ENCODE measurements around the gene NLRP9. TPM values are rescaled to one million over a fixed set of nuclear protein-coding genes. Genes with fewer than 3 reads are reported as not detected.
"Not testable (repeated sequence)": the region's sequence is repeated elsewhere in the genome, so short reads cannot be mapped to it uniquely, and the experiment has no call there.

Gene NLRP9
- total RNA-seq (2014; rRNA removed; shearing (Covaris generic)) = not detected in 2 replicates

- no peak for DNase-seq (ENCODE audit: low spot score)
Measured at GRCh38 chr19:55738302-55738701, at the start of gene NLRP9. Gene NLRP9, minus strand, starts transcription at chr19:55738402. Its CDS starts 28 bp downstream, at chr19:55738374.

GRCh38 chr19:55781112-55781511, 42.9 kb upstream of the NLRP9 start:
- DNase-seq (ENCODE audit: low spot score) = no peak

DNA sequence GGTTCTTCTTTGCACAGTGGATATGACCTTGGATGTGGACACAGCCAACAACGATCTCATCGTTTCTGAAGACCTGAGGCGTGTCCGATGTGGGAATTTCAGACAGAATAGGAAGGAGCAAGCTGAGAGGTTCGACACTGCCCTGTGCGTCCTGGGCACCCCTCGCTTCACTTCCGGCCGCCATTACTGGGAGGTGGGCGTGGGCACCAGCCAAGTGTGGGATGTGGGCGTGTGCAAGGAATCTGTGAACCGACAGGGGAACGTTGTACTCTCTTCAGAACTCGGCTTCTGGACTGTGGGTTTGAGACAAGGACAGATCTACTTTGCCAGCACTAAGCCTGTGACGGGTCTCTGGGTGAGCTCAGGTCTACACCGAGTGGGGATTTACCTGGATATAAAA, 40.1 kb upstream of the NLRP9 start:
- peak; percentile 41 for DNase-seq (ENCODE audit: low spot score)

DNA sequence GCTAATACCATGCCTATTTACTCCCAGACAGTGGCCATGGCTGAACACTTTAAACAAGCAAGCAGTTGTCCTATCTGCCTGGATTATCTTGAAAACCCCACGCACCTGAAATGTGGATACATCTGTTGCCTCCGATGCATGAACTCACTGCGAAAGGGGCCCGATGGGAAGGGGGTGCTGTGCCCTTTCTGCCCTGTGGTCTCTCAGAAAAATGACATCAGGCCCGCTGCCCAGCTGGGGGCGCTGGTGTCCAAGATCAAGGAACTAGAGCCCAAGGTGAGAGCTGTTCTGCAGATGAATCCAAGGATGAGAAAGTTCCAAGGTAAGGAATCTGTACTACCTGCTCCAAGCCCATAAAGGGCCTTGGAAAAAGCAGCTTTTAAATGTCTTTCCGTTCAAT, 39.3 kb upstream of the NLRP9 start:
- DNase-seq (ENCODE audit: low spot score) = peak; percentile 55

DNA sequence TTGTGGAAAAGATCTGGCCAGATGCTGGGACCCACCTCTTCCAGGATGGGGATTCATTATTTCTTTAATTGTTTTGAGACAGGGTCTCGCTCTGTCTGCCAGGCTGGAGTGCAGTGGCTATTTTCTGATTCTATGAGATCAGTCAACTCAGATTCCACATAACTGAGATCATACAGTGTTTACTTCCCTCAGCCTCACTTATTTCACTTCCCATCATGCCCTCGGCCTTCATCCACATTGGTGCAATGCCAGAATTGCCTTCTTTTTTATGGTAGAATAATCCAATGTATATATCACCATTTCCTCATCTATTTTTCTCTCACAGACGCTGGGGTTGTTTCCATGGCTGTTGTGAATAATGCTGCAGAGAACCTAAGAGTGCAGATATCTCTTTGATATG, 31.4 kb upstream of the NLRP9 start:
- DNase-seq (ENCODE audit: low spot score) = not testable (repeated sequence)

GRCh38 chr19:55768818-55769217, 30.6 kb upstream of the NLRP9 start, which contains the start of gene RFPL4AL1:
Gene RFPL4AL1, plus strand, starts transcription at chr19:55769118. Its CDS starts 2,687 bp downstream, at chr19:55771805.
- DNase-seq (ENCODE audit: low spot score) = not testable (repeated sequence)

DNA sequence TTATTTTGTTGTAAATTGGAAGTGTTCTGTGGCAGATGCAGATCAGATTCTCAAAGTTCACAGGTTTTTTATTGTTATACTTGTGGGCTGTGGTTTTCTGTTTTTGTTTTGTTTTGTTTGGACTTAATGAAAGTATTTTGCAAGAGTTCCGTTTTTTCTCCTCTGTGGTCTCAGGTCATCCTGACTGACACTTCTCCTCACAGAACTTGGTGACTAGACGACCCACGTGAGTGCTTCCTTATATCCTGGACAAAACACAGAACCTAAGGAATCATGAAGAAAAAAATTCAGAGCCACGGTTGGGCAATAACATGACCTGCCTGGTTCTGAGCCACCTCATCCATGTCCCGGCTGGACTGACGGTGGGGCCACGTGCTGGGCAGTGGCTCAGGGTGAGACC, 28.3 kb upstream of the NLRP9 start:
- DNase-seq (ENCODE audit: low spot score) = peak; percentile 67

- not testable (repeated sequence) for DNase-seq (ENCODE audit: low spot score)
Measured at GRCh38 chr19:55758797-55759196, 20.6 kb upstream of the NLRP9 start, which contains the start of gene RFPL4A. Gene RFPL4A, plus strand, starts transcription at chr19:55759097. Its CDS starts 2,704 bp downstream, at chr19:55761801.

DNA sequence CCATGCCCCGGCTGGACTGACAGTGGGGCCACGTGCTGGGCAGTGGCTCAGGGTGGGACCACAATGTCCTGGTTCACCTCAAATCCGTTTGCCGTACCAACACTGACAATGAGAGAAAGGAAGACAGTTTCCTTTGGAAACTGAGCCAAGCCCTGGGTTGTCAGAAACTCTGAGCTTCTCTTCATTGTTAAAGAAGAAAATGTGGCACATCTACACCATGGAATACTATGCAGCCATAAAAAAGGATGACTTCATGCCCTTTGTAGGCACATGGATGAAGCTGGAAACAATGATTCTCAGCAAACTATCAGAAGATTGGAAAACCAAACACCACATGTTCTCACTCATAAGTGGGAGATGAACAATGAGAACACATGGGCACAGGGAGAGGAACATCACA, 18.6 kb upstream of the NLRP9 start:
- not testable (repeated sequence) for DNase-seq (ENCODE audit: low spot score)

- no peak for DNase-seq (ENCODE audit: low spot score)
Measured at GRCh38 chr19:55753401-55753800, 15.2 kb upstream of the NLRP9 start.

DNA sequence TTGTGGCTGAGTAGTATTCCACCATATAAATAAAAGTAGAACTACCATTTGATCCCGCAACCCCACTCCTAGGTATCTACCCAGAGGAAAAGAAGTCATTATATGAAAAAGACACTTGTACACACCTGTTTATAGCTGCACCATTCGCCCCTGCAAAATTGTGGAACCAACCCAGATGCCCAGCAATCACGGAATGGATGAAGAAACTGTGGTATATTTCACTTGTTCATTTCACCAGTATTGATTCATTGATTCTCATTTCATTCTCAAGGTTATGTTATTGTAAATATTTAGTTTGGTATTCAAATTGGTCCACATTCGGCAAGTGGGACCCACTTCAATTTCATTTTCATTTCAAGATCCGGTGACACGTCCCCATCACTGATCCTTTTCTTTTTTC, 12.5 kb upstream of the NLRP9 start:
- DNase-seq (ENCODE audit: low spot score) = no peak

GRCh38 chr19:55730378-55730777, 7.8 kb downstream of the NLRP9 start:
- DNase-seq (ENCODE audit: low spot score) = not testable (repeated sequence)

GRCh38 chr19:55723491-55723890, 14.7 kb downstream of the NLRP9 start:
- DNase-seq (ENCODE audit: low spot score) = no peak

- no peak for DNase-seq (ENCODE audit: low spot score)
Measured at GRCh38 chr19:55720801-55721200, 17.4 kb downstream of the NLRP9 start.

- DNase-seq (ENCODE audit: low spot score) = no peak
Measured at GRCh38 chr19:55720214-55720746, 17.9 kb downstream of the NLRP9 start.

DNA sequence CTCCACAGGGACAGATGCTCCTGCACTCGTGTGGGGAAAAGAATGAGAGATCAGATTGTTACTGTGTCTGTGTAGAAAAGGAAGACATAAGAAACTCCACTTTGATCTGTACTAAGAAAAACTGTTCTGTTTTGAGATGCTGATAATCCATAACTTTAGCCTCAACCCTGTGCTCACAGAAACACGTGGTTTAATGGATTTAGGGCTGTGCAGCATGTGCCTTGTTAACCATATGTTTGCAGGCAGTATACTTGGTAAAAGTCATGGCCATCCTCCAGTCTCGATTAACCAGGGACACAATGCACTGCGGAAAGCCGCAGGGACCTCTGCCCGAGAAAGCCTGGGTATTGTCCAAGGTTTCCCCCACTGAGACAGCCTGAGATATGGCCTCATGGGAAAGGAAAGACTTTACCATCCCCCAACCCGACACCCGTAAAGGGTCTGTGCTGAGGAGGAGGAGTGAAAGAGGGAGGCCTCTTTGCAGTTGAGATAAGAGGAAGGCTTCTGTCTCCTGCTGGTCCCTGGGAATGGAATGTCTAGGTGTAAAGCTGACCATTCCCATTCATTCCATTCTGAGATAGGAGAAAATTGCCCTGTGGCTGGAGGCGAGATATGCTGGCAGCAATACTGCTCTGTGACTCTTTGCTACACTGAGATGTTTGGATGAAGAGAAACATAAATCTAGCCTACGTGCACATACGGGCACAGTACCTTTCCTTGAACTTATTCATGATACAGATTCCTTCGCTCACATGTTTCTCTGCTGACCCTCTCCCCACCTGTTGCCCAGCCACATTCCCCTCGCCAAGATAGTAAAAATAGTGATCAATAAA, 20.1 kb downstream of the NLRP9 start:
- DNase-seq (ENCODE audit: low spot score) = not testable (repeated sequence)

DNA sequence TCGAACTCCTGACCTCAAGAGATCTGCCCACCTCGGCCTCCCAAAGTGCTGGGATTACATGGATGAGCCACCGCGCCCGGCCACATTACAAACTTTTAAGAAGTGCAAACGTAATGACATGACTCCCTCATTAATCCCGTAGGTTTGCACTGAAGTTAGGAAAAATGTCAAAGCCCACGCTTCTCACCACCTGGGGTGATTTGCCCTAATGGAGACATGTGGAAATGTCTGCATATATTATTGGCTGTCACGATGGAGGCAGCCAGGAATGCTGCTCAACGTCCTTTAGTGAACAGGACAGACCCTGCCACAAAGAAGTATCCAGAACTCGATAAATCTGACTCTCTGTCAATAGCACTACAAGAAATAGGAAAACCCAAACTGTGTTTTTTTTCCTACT, 21.0 kb downstream of the NLRP9 start:
- DNase-seq (ENCODE audit: low spot score) = no peak

DNA sequence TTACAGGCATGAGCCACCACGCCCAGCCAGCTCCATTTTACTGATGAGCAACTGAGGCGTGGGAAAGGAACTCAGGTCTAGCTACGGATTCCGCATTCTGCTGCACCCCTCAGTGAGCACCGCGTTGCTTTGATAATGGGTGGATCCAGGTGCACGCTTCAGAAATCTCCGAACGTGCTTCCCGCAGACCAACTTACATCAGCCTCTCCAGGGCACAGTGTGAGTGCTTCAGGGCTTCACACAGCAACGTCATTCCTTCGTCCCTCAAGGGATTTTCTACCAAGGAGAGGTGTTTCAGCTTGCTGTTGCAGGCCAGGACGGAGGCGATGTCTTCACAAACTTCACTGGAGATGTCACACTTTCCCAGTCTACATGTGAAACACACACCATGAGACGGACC, 21.7 kb downstream of the NLRP9 start:
- DNase-seq (ENCODE audit: low spot score) = no peak

GRCh38 chr19:55712804-55713631, 25.2 kb downstream of the NLRP9 start:
- no peak for DNase-seq (ENCODE audit: low spot score)

GRCh38 chr19:55711719-55712118, 26.5 kb downstream of the NLRP9 start:
- DNase-seq (ENCODE audit: low spot score) = no peak

GRCh38 chr19:55705972-55706371, 32.2 kb downstream of the NLRP9 start:
- DNase-seq (ENCODE audit: low spot score) = no peak

Measured in H4 (cell line).